Epidermal melanocyte (primary cell): ENCODE results near the gene SPACA9.

Source experiments
- DNase-seq: peaks from one replicate; pipeline ENCODE4 v3.0.0; 2011; ENCODE audit warnings: low spot score; ENCODE audit not compliant: insufficient read length

SPACA9 gene

DNA sequence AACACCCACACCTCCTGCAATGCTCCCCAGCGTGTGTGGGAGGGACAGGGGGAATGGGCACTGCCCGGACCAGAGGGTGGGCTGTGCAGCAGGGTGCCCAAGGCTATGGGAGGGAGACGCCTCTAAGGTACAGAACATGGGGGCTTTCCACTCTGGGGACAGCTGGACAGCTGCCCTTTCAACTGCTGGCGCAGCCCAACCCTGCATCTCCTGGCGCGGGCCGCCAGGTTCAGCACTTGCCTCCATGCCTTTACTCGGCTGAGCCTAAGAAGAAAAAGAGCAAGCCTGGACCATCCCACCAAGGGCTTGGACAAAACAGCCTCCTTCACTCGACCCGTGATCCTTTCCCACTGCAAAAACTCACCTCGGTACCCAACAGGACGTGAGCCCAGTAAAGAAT is 15.6 kb upstream of the SPACA9 start:
- DNase-seq, result no peak

DNA sequence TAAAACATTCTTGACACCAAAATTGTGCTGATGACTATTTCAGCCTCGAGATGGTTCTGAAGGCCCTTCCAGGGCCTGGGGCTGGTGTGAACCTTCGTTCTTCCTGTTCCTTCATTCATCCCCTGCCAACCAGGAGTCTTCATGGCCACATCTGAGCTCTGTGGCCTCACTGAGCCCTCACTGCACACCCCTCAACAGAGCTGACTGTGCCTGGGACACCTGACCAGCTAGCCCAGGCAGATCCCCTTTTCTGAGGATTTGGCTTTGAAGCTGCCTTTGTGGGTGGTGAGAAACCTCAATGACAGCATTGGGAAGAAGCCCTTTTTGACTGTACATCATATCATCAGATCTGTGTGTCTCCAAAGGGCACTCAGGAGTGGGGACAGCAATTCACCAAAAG is 14.4 kb upstream of the SPACA9 start:
- DNase-seq, result no peak

DNA sequence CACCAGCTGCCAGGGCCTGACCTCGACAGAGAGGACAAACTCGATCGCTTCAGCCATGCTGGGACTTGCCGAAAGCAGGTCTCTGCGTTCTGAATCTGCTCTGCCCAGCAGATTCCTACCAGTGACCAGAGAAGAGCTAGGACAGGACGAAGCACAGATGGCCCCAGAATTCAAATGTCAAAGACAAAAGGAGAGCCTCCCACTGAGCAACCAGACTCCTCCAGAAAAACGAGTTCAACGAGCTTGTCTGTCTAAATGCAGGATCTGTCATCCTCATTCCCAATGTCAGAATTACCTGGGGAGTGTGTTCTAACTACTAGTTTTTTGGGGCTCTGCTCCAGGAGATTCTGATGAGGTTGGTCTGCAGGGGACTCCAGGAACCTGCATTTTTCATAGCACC is 14.0 kb upstream of the SPACA9 start:
- no peak for DNase-seq

DNA sequence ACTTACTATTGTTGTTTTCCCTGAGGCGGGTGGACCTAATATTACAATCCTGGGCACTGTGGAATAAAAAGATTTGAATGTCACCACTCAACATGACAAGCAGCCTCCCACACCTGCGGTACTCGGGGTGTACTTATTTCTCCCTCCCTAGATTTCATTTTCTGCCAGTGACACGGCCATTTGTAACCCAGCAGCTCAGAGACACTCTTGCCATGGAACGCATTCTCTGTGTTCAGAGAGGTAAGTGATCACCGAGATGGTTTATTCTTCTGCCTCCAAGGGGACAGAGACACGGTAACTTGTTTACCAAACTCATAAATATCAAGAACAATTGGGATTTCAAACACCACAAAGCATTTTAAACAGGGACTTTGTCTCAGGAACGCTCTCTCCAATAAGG is 11.8 kb upstream of the SPACA9 start:
- no peak for DNase-seq

DNA sequence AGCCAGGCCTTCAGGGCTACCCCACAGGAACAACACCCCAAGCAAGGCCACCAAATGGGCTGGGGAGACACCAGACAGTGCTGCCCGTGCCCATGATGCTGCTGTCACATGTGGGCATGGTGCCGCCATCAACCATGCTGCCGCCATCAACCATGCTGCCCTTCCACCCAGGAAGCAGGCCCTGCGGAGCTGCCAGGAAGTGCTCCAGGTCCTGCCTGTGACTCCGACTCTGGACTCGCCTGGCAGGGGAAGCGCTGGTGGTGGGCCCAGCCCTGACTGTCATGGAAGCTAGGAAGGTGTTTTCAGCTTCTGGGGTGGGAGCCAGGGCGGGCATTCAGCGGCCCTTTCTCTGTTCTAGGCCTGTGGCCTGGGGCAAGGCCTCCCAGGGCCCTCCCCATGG is 9.4 kb upstream of the SPACA9 start:
- no peak for DNase-seq

DNA sequence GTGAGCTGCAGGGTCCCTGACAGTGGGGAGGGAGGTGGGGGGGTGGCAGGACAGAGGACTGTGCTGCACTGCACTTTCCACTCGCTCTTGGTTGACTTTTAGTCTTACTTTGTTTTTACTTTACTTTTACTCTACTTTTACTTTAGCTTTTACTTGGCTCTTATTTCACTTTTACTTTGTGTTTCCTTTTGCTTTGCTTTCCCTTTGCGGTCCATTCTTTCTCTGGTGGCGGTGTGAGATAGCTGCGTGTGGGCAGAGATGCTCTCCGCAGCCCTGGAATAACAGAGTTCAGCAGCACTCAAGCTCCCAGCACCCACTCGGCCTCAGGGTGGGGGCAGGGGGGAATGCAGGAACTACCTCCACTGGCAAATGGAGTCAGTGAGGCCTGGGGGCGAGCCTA is 5.3 kb upstream of the SPACA9 start:
- DNase-seq, result no peak

DNA sequence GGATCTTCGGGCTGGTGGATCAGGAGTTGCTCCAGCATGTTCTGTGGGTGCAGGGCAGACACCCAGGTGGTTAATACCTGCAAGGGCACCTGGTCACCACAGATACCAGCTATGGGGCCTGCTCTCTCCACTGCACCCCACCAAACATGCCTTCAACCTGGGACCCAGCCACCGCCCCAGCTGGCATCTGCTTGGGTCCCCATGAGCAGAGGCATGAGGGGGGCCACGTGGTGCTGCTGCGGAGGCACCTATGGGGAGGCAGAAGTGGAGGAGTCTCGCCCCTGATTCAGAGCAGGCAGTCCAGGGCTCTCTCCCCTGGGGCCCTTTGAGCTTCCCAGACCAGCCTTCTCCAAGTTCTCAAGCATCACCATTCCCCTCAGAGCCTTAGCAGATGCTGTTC is 3.5 kb upstream of the SPACA9 start:
- no peak for DNase-seq

DNA sequence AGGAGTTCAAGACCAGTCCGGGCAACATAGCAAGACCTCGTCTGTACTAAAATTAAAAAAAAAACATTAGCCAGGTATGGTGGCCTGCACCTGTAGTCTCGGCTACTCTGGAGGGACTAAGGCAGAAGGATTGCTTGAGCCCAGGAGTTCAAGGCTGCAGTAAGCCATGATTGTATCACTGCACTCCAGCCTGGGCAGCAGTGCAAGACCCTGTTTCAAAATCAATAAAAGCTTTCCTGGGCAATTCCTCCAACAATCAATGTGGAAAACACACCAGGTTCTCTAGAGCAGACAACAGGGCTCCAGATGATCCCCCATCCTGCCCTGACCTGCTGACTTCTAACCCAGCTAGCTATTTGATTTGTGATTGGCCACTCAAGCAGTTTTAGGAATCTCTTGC is 1.8 kb upstream of the SPACA9 start:
- no peak for DNase-seq

DNA sequence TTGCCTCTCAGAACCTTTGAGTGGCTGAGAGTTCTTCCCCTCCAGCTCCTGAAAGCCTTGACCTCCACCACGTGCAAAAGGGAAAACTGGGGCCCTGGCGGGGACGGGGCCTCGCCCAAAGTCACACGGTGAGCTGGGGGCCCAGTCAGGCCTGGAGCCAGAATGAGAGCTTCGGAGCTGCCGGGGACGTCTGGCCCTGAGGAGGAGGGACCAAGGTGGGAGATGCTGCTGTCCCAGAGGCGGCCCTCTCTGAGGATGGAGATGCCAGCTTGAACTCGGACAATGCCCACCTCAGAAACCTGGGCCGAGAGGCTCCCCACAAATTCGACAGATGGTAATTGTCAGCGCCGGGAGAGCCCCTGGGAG is 1.3 kb upstream of the SPACA9 start:
- DNase-seq, result no peak

DNA sequence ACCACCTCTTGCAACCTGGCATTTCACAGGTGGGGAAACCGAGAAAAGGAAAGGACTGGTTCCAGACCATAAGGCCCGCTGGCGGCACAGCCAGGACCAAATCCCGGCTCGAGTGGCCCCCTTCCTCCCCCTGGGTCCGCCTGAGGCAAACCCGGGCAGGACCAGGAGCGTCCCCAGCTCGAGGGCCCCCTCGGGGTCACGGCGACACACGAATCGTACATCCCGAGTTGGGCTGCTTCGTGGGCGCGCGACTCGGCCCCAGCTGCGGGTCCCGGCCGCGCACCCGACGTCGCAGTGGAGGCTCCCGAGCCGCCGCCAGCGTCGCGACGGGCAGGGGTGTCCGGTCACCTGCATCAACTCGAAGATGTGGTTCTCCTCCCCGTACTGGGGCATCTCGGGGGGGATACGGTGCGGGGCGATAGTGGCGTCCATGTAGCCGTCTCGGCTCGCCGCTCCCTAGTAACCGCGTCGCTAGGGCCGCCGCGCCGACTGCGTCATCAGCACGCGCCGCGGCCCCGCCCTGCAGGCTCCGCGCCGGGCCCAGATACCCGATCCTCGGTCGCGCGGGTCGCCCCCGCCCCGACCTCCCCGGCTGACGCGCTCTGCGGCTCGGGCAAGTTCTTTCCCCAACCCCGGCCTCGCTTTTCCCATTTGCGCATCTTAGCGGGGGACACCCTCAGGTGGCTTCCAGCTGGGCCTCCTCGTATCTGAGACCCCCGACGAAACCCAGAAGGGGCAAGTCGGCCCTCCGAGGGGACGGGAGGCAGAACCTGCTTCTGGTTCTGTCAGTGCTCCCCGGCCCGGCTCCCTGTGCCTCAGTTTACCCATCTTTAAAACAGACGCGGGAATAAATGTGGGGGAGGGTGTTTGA is 639 bp upstream of the SPACA9 start, which contains the start of gene AK8:
Gene AK8 (minus strand): TSS at position 461 of the 871 bp plus-strand sequence. CDS start 29 bp downstream, at position 432.
- peak; percentile 90 for DNase-seq

DNA sequence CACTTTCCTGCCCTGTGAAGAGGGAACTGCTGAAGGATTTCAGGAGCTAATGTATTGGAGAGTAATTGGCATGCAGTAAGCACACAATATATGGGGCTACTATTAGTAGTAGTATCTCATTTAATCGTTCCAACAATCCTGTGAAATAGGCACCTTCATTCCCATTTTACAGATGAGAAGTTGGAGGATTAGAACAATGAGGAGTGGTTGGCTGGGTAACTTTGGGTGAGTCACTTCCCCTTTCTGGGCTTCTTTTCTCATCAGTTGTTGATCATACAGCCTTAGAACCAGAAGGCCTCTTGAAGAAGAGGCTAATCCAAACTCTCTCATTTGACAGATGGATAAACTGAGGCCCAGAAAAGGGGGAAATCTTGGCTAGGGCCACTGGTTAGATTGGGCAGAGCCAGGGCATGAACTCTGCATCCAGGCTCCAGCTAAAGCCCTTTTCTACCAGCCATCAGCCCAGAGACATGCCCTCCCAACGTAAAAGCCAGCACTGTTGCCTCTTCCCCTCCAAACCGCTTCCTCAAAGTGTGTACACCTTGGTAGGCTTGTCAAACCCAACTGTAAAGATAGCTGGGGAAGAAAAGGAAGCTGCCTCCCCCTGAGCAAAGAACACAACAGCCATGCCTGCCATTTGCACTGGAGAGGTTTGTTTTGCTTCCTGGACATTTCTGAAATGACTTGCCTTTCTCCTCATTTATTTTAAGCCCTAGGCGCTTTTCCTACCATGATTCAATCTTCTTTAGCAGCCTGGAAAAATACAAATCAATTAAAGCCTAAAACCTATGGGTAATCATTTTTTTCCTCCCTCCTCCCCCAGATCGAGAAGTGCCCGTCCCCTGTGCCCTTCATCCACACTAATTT is 992 bp downstream of the SPACA9 start:
- DNase-seq, result no peak

DNA sequence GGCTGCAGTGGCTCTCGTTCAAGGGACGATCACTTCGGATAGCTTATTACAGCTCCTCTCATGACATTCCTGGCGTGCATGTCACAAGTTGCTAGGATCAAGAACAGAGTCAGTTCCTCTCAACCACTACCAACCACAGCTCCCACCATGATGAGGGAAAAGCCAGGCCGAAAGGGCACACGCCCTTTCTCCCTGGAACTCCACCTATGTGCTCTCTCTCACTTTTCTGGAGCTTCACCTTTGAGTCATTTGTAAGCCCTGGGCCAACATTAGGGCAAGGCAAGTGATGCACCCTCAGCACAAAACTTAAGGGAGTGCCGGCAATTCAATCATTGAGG is 1.6 kb downstream of the SPACA9 start:
- DNase-seq, result no peak

DNA sequence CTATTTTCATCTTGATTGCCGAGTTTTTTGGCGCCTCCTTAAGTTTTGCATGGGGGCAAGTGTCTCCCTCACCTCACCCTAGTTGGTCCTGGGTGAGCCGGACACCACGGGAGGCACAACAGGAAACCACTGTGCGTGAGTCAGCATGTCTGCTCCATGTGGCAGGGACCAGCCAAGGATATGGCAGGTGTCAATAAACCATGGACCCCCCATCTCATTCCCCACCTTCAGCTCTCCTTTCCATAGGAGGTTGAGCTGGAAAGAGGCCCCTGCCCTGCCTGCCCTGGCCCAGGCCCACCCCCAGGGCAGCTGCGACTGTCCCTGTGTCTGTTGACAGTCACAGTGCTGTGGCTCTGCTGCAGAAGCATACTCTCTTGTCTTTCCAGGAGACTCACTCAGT is 3.1 kb downstream of the SPACA9 start:
- DNase-seq, result no peak

DNA sequence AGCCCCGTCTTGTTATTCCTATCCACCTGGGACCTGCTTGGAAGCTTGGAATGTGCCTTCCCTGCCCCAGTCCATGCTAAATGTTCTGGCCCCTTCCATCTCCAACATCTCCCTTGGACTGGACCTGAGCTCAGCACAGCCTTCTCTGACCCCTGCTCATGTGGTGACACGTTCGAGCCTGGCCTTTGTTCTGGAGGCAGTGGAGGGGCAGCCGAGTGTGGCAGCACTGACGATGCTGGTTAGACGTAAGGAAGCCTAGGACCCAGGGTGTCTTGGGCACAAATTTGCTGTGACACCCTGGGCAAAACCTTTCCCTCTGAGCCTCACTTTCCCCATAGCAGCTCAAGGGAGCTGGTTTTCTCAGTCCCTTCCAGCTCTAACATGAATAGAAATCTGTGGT is 3.9 kb downstream of the SPACA9 start:
- DNase-seq, result no peak

DNA sequence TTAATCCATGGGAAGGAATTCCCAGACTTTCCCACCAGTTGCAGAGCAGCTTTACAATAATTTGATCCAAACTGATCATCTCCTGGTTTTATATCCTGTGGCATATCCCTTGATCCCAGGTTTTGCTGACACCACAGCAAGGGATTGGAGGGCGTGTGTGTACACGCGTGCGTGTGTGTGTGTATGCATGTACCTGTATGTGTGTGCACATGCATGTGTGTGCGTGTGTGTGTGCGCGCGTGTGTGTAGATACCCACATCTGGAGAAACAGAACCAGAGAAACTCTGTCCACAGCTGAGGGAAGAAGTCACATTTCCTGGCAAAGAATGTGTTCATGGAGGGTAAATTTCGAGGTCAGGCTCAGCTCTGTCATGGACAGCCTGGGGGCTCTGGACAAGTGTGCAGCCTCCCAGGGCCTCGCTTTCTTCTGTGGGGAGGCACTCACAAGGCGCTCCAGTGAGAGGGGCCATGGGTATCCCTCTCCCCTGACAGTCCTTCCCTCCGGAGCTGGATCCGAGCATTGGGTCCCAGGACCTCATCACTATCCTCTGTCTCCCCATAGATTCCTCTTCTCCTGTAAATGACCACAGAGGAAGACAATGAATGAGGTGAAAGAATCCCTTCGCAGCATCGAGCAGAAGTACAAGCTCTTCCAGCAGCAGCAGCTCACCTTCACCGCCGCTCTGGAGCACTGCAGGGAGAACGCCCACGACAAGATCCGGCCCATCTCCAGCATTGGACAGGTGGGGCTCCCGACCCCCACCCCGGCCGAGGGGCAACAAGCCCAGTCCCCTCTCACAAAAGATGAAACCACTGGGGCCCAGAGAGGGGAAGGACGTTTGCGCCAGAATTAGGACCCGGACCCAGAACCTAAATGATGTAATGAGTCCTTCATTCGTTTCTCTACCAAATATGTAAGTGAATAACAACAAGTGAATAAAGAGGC is 4.9 kb downstream of the SPACA9 start:
- DNase-seq, result peak; percentile 3

DNA sequence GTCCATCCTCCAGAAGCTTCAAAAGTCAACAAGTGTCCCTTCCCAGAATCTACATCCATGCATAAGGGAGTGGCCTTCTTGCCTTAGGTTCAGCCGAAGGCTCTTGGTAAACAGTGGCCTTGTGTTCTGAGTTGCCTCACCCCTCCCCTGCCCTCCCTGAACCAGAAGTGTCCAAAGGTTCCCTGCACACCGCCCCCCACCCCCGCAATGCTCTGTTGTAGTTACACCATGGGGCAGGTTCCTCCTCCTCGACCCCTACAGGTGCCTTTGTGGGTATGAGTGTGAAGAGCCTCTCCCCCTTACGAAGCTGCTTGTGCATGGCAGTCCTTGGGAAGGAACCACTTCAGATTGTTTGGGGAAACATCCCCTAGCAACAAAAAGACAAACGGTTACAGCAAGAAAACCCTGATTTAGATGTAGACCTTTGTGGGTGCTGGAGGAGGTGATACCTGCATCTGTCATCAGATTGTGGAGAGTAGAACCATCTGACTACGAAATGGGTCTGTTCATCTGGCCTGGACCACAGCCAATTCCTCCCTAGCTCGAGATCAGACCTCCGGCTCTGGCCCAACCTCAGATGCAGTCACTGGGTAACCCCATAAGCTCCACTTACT is 7.1 kb downstream of the SPACA9 start:
- DNase-seq, result no peak

DNA sequence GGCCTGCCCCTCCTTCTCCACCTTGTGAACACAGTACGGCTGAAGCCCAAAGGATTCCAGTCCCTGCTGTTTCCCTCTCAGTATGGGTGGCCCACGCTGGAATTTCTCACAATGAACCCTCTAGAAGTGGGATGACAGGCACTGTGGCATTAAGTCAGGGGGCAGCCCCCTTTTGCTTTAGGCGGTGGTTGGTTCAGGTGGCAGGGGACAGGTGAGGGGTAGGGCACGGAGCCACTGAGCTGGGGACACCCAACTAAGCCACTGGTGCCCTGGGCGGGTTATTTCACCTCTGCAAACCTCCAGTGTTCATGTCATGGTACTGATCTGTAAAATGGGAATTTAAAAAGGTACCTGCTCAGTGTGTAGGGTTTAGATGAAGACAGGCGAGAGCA is 7.6 kb downstream of the SPACA9 start:
- DNase-seq, result no peak

DNA sequence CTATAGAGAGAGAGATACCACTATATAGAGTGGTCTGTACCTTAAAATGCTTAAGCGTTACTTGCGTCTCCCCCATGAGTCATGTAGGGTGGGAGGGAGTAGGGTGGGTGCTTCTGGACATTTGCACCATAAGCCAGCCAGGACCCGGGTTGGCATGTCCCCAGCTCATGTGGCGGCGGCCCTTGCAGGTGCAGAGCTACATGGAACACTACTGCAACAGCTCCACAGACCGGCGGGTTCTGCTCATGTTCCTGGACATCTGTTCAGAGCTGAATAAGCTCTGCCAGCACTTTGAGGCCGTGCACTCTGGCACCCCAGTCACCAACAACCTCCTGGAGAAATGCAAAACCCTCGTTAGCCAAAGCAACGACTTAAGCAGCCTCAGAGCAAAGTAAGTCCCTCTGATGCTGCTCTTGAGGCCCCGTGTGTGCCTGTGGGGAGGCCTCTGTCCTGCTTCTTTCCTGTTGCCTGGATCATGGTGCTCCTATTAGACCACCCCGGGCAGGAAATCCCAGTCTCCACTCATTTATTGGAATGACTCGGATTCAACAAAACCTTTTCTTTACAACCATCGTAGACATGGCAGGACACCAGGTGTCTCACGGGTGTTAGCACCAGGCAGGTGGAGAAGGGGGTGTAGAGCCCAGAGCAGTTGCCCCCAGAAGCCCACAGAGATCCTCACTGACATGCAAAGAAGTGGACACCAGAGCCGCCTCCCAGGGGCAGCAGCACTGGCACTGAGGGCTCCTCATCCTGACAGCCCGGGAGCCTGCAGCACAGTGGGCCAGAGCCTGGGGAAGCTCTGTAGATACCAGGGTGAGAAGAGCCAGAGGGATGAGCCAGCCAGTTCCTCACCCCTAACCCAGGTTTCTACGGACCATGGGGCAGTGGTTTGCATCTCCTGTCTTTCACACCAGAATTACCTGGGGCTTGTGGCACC is 8.8 kb downstream of the SPACA9 start:
- DNase-seq, result no peak

DNA sequence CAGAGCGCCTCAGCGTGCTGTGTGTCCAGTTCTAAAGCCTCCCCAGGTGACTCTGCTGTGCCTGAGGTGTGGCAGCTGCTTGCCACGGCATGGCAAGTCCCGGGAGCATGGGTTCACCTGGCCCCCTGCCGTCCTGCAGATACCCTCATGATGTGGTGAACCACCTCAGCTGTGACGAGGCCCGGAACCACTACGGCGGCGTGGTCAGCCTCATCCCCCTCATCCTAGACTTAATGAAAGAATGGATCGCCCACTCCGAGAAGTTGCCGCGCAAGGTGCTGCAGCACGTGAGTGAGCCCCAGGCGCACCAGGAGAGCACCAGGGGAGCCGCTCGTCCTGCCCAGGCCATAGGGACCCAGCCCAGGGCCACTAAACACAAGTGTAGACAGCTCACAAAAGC is 9.5 kb downstream of the SPACA9 start:
- no peak for DNase-seq

DNA sequence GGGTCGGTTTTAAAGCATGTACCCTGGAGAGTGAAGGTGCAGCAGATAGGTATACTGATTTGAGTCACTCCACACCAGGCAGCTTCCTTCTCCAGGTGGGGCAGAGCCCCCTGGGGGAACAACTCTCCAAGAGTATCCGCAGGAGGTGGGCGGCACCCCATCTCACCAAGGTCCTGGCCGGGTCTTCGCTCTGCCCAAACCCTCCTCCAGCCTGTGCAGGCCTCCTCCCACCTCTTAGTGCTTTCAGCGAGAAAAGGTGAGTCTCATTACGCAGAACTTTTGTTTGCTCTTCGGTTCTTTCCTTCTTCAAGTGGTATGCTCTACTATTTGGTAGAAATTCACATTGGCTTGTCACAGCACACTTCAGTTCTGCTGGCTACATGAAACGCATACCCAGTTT is 13.7 kb downstream of the SPACA9 start:
- DNase-seq, result no peak
